Spinal cord (tissue), 4 donors: ENCODE measurements around the gene HBM. TPM values are rescaled to one million over a fixed set of nuclear protein-coding genes. Genes with fewer than 3 reads are reported as not detected.

Source experiments
- polyA plus RNA-seq, 2 donors: library from polyadenylated mRNA; unstranded; fragments of 120-200 nt; gene quantifications; one replicate each; pipeline ENCODE4 v1.2.1, GENCODE V29; 2013; ENCODE audit not compliant: insufficient read length in 2 of 2
- small RNA-seq: library from RNA; depleted of rRNA; stranded (forward); fragments of <200 nt; gene quantifications from one replicate; pipeline ENCODE3, GENCODE V24; 2014; ENCODE audit warnings: low replicate concordance
- total RNA-seq, 2 donors: library from RNA; depleted of rRNA in 1 of 2; stranded (reverse); fragments of 120-200 nt in 1 of 2; fragments of >200 nt in 1 of 2; gene quantifications; one replicate each; pipeline versions ENCODE4 v1.2.3 to v1.2.4, GENCODE V29; 2013 to 2014

HBM gene
- total and polyA plus RNA-seq, 4 donors = 5.4 to 56.1 (median 19.6) TPM

Small RNAs within 50 kb of the gene (small RNA-seq; reads per million reads assigned to genes)
- gene RF00019 = not detected

Other genes starting within 250 kb of the HBM start
- gene POLR3K, start 112.4 kb upstream of the HBM start, total RNA-seq = 1 to 10 TPM; 4.6 to 5.1 TPM
- 10 to 100 TPM; 16.9 to 18.8 TPM for gene POLR3K, start 112.4 kb upstream of the HBM start, polyA plus RNA-seq
- 10 to 100 TPM; 37.2 to 50.3 TPM for gene SNRNP25, start 112.2 kb upstream of the HBM start, total RNA-seq
- gene SNRNP25, start 112.2 kb upstream of the HBM start, polyA plus RNA-seq = 100 to 1,000 TPM; 114 to 122 TPM
- gene RHBDF1, start 93.3 kb upstream of the HBM start, total RNA-seq = 10 to 100 TPM; 19.0 to 31.1 TPM
- gene RHBDF1, start 93.3 kb upstream of the HBM start, polyA plus RNA-seq = 10 to 100 TPM; 34.4 to 52.7 TPM
- gene MPG, start 87.8 kb upstream of the HBM start, total RNA-seq = 10 to 100 TPM; 43.9 to 48.9 TPM
- gene MPG, start 87.8 kb upstream of the HBM start, polyA plus RNA-seq = 10 to 100 TPM; 43.8 to 54.2 TPM
- gene NPRL3, start 27.3 kb upstream of the HBM start, total RNA-seq = 10 to 100 TPM; 12.3 to 16.2 TPM
- 10 to 100 TPM; 58.7 to 60.1 TPM for gene NPRL3, start 27.3 kb upstream of the HBM start, polyA plus RNA-seq
- 1 to 10 TPM; 1.4 to 5.0 TPM for gene HBZ, start 13.3 kb upstream of the HBM start, total RNA-seq
- 1 to 10 TPM; 1.1 to 3.3 TPM for gene HBZ, start 13.3 kb upstream of the HBM start, polyA plus RNA-seq
- gene HBA2, start 6.9 kb downstream of the HBM start, total RNA-seq = 1,000 to 10,000 TPM; 1,427 to 3,649 TPM
- 1,000 to 10,000 TPM; 1,794 to 1,875 TPM for gene HBA2, start 6.9 kb downstream of the HBM start, polyA plus RNA-seq
- 1,000 to 10,000 TPM in 1 of 2 donors, 100 to 1,000 TPM in 1; 718 to 1,778 TPM for gene HBA1, start 10.7 kb downstream of the HBM start, total RNA-seq
- 1,000 to 10,000 TPM; 1,046 to 1,075 TPM for gene HBA1, start 10.7 kb downstream of the HBM start, polyA plus RNA-seq
- gene HBQ1, start 14.5 kb downstream of the HBM start, total RNA-seq = 1 to 10 TPM; 6.4 to 6.6 TPM
- gene HBQ1, start 14.5 kb downstream of the HBM start, polyA plus RNA-seq = 10 to 100 TPM; 10.4 to 11.6 TPM
- 100 to 1,000 TPM in 1 of 2 donors, 10 to 100 TPM in 1; 63.4 to 117 TPM for gene LUC7L, start 63.5 kb downstream of the HBM start, total RNA-seq
- 100 to 1,000 TPM; 158 to 199 TPM for gene LUC7L, start 63.5 kb downstream of the HBM start, polyA plus RNA-seq
- 10 to 100 TPM; 34.8 to 55.8 TPM for gene FAM234A, start 68.8 kb downstream of the HBM start, total RNA-seq
- gene FAM234A, start 68.8 kb downstream of the HBM start, polyA plus RNA-seq = 10 to 100 TPM; 60.6 to 66.3 TPM
- 10 to 100 TPM in 1 of 2 donors, 1 to 10 TPM in 1; 7.9 to 13.0 TPM for gene RGS11, start 110.0 kb downstream of the HBM start, total RNA-seq
- 10 to 100 TPM; 29.5 to 47.5 TPM for gene RGS11, start 110.0 kb downstream of the HBM start, polyA plus RNA-seq
- gene ARHGDIG, start 114.6 kb downstream of the HBM start, total RNA-seq = 10 to 100 TPM; 24.9 to 50.4 TPM
- 100 to 1,000 TPM; 106 to 120 TPM for gene ARHGDIG, start 114.6 kb downstream of the HBM start, polyA plus RNA-seq
- gene PDIA2, start 117.2 kb downstream of the HBM start, total RNA-seq = 10 to 100 TPM in 1 of 2 donors, 1 to 10 TPM in 1; 8.0 to 10.5 TPM
- 10 to 100 TPM; 37.1 to 38.4 TPM for gene PDIA2, start 117.2 kb downstream of the HBM start, polyA plus RNA-seq
- gene AXIN1, start 186.7 kb downstream of the HBM start, total RNA-seq = 10 to 100 TPM in 1 of 2 donors, 1 to 10 TPM in 1; 8.5 to 24.0 TPM
- gene AXIN1, start 186.7 kb downstream of the HBM start, polyA plus RNA-seq = 10 to 100 TPM; 20.5 to 23.0 TPM
- gene MRPL28, start 204.6 kb downstream of the HBM start, total RNA-seq = 10 to 100 TPM; 43.4 to 73.9 TPM
- gene MRPL28, start 204.6 kb downstream of the HBM start, polyA plus RNA-seq = 100 to 1,000 TPM; 112 to 114 TPM
- gene PGAP6, start 216.0 kb downstream of the HBM start, total RNA-seq = 10 to 100 TPM; 17.3 to 31.8 TPM
- 10 to 100 TPM; 60.6 to 70.3 TPM for gene PGAP6, start 216.0 kb downstream of the HBM start, polyA plus RNA-seq
- gene NME4, start 231.2 kb downstream of the HBM start, total RNA-seq = 10 to 100 TPM; 14.3 to 88.8 TPM
- gene NME4, start 231.2 kb downstream of the HBM start, polyA plus RNA-seq = 100 to 1,000 TPM; 133 to 150 TPM
- 1 to 10 TPM; 5.1 to 9.6 TPM for gene DECR2, start 235.9 kb downstream of the HBM start, total RNA-seq
- 10 to 100 TPM; 24.6 to 27.7 TPM for gene DECR2, start 235.9 kb downstream of the HBM start, polyA plus RNA-seq